ENCODE results near the gene PEAK1.

- TF ChIP-seq POLR2A (IDR thresholded peaks at IDR 0.05) (no peak), CTCF (IDR thresholded peaks at IDR 0.05) (no peak), POLR2AphosphoS5 (IDR thresholded peaks at IDR 0.05) (peak in 2 of 3 donors; percentile 58 to 64), EP300 (IDR thresholded peaks at IDR 0.05; ENCODE audit: low read depth) (peak; percentile 46)
Measured at GRCh38 chr15:77066971-77067690, 352.8 kb downstream of the PEAK1 start.
